OCI-LY7 (cell line): ENCODE data around the gene RUSF1. TPM values are rescaled to one million over a fixed set of nuclear protein-coding genes. Genes with fewer than 3 reads are reported as not detected.

Experiments
- BruUV-seq: library from RNA; stranded (reverse); fragments of 400-500 nt; replicated peaks from 2 replicates; lab custom pipeline; 2021; lab: Mats Ljungman, UMichigan
- CTCF ChIA-PET: fragments of 300-600 bp; sonication (Branson Sonifier 250); formaldehyde crosslinking; loops from one replicate; lab custom pipeline; 2022; ENCODE audit warnings: antibody characterized with exemption; ENCODE audit not compliant: unreplicated experiment; lab: Charles Lee
- POLR2A ChIA-PET: fragments of 300-600 bp; sonication (Branson Sonifier 250); formaldehyde crosslinking; loops from one replicate; lab custom pipeline; 2022; ENCODE audit warnings: antibody characterized with exemption; lab: Charles Lee
- DNase-seq: peaks from one replicate; pipeline ENCODE4 v3.0.0-alpha.2; 2015; ENCODE audit warnings: low spot score
- H2AFZ ChIP-seq: fragments of 200-600 bp; sonication (generic), shearing (Covaris generic); 2 replicates; pipeline ENCODE4 v1.6.1; 2014; ENCODE audit warnings: mild to moderate bottlenecking, antibody characterized with exemption, low read length, moderate library complexity
- H3K27ac ChIP-seq: fragments of 200-600 bp; sonication (generic); 2 replicates; pipeline ENCODE4 v1.5.1; 2014; ENCODE audit warnings: mixed run types, low read depth, mild to moderate bottlenecking, moderate library complexity, low read length, inconsistent platforms; ENCODE audit not compliant: poor library complexity, severe bottlenecking
- H3K36me3 ChIP-seq: fragments of 200-600 bp; sonication (generic); 2 replicates; pipeline ENCODE4 v1.6.1; 2014; ENCODE audit warnings: mild to moderate bottlenecking, antibody characterized with exemption, low read length, moderate library complexity, mixed read lengths; ENCODE audit not compliant: insufficient read depth
- H3K4me1 ChIP-seq: fragments of 200-600 bp; sonication (generic); 2 replicates; pipeline ENCODE4 v1.5.1; 2014; ENCODE audit warnings: mild to moderate bottlenecking, low read length; ENCODE audit not compliant: insufficient read depth, poor library complexity, severe bottlenecking
- H3K4me2 ChIP-seq: fragments of 200-600 bp; sonication (generic); 2 replicates; pipeline ENCODE4 v1.6.1; 2014; ENCODE audit warnings: mild to moderate bottlenecking, low read length
- H3K4me3 ChIP-seq: fragments of 200-600 bp; sonication (generic); 2 replicates; pipeline ENCODE4 v1.5.1; 2014; ENCODE audit warnings: mild to moderate bottlenecking, low read depth, low read length; ENCODE audit not compliant: poor library complexity, severe bottlenecking
- H3K79me2 ChIP-seq: fragments of 200-600 bp; sonication (generic); 2 replicates; pipeline ENCODE4 v1.6.1; 2016; ENCODE audit warnings: low read depth, mild to moderate bottlenecking, low read length, moderate library complexity, mixed read lengths; ENCODE audit not compliant: insufficient read depth
- H3K9me2 ChIP-seq: fragments of 200-600 bp; sonication (generic); 2 replicates; pipeline ENCODE4 v1.6.1; 2016; ENCODE audit warnings: mild to moderate bottlenecking, low read length, mixed read lengths; ENCODE audit not compliant: insufficient read depth
- H3K9me3 ChIP-seq: fragments of 200-600 bp; sonication (generic); 2 replicates; pipeline ENCODE4 v1.6.1; 2014; ENCODE audit warnings: mild to moderate bottlenecking, mixed run types, low read length, mixed read lengths
- H4K20me1 ChIP-seq: fragments of 200-600 bp; sonication (generic); 2 replicates; pipeline ENCODE4 v1.6.1; 2014; ENCODE audit warnings: mild to moderate bottlenecking, antibody characterized with exemption, low read length, moderate library complexity, mixed read lengths; ENCODE audit not compliant: insufficient read depth
- EZH2phosphoT487 ChIP-seq: fragments of 200-600 bp; sonication (generic); IDR thresholded peaks from 2 replicates; pipeline ENCODE4 v1.6.1; 2018; ENCODE audit warnings: low read depth, borderline replicate concordance, mild to moderate bottlenecking, mixed run types, antibody characterized with exemption, low read length, moderate library complexity, mixed read lengths
- intact Hi-C: fragments of 100-400 bp; cut with micrococcal nuclease; formaldehyde crosslinking; loops from one replicate; pipeline ENCODE4 v1.10.0; 2022; ENCODE audit not compliant: unreplicated experiment
- total RNA-seq, 2 experiments: library from RNA; depleted of rRNA in 1 of 2; stranded (reverse); fragments of >200 nt in 1 of 2; shearing (Covaris generic) in 1 of 2; gene quantifications; 2 replicates each; pipeline ENCODE4 v1.2.3, GENCODE V29; 2014 to 2022
- TF ChIP-seq, protein P1 (sequence below): fragments of 200-600 bp; sonication (generic); conservative IDR thresholded peaks from 2 replicates; pipeline ENCODE4 v1.5.1; 2014; ENCODE audit warnings: mild to moderate bottlenecking, antibody characterized with exemption, low read length, moderate library complexity, mixed read lengths

Gene RUSF1
- total RNA-seq, 2 experiments from 2014 or later = 28.6 to 40.4 TPM

DNA sequence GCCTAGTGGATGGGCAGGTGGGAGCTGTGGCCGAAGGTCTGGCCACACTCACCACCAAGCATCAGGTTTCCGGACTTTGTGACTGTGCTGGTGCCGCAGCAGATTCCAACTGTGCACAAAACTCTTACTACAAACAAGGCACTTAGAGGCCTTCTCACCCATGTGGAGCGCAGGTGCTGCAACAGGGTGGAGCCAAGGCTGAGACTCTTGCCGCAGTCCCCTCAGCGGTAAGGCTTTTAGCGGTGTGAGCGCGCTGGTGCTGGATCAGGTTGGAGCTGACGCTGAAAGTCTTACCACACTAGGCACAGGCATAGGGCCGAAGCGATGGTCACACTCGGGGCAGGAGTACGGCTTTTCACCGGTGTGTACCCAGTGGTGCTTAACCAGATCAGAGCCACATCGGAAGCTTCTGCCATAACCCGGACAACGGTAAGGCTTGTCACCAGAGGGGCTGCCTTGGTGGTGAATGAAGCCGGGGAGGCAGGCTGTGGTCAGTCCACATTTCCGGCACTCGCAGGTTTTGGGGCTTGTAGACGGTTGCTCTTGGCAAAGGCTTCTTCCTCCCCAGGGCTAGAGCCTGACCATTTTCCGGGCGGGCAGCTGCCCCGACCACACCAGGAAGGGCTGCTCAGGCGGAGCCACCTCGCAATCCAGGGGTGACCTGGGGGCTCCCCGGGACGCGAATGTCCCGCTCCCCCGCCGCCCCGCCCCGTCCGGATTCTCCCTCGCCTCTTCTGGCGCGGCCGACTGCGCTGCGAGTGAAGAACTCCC lies 49.9 kb downstream of the RUSF1 start:
- Histone ChIP-seq H2AFZ (peak overlapping the region; percentile 60), H3K36me3 (peaks cover 13% of the 10 kb centered on the region; the same call in 1 of the 2 replicates), H3K9me3 (no peaks in the 10 kb centered on the region), H3K9me2 (no peaks in the 10 kb centered on the region), H4K20me1 (peaks cover 23% of the 10 kb centered on the region), H3K4me2 (peak overlapping the region; percentile 82), H3K79me2 (peaks cover 36% of the 10 kb centered on the region; the same call in 1 of the 2 replicates), H3K27ac (peak overlapping the region; percentile 80), H3K4me3 (peak overlapping the region; percentile 92), H3K4me1 (peaks cover 35% of the 10 kb centered on the region)
- no peak for TF ChIP-seq EZH2phosphoT487
- TF ChIP-seq, protein P1, sequence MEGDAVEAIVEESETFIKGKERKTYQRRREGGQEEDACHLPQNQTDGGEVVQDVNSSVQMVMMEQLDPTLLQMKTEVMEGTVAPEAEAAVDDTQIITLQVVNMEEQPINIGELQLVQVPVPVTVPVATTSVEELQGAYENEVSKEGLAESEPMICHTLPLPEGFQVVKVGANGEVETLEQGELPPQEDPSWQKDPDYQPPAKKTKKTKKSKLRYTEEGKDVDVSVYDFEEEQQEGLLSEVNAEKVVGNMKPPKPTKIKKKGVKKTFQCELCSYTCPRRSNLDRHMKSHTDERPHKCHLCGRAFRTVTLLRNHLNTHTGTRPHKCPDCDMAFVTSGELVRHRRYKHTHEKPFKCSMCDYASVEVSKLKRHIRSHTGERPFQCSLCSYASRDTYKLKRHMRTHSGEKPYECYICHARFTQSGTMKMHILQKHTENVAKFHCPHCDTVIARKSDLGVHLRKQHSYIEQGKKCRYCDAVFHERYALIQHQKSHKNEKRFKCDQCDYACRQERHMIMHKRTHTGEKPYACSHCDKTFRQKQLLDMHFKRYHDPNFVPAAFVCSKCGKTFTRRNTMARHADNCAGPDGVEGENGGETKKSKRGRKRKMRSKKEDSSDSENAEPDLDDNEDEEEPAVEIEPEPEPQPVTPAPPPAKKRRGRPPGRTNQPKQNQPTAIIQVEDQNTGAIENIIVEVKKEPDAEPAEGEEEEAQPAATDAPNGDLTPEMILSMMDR = peak; percentile 40; the same call in 1 of the 2 replicates
- DNase-seq = peak; percentile 77
- CTCF ChIA-PET = interaction anchor here (0.6 to 1.1 kb wide), 2 partner anchors 40 to 411 kb away, joined by 3 to 10 read pairs; no protein-coding TSS in a partner anchor
- intact Hi-C loops = loop anchor here (2.0 to 10.0 kb wide), 4 partner anchors 239 to 417 kb away; partner anchors contain the start of genes KAT8, ZNF646 and ZNF668
- no TSS peak for BruUV-seq
- POLR2A ChIA-PET = interaction anchor here (0.6 to 2.0 kb wide), 3 partner anchors 15 to 409 kb away, joined by 4 to 6 read pairs (median 4); no protein-coding TSS in a partner anchor

DNA sequence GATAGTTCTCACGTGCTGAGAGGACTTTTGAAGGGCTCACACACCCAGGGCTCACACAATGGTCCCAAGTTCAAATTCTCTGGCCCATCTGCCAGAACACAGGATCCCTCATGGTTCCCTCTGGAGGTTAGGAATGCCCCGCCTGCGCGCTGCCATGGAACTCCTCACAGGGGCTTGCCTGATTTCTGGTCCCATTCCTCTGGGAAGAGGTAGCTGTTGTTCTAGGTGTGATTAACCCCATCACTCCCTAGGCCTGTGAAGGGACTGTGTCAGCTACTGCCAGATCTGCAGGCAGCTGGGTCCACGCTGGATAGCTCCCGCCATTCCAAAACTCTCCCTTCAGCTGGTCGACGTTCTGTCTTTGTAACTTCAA lies 51.2 kb downstream of the RUSF1 start:
- CTCF ChIA-PET = interaction anchor here (0.5 kb wide), 1 partner anchor 75 kb away, joined by 3 read pairs; no protein-coding TSS in a partner anchor
- H3K9me2 ChIP-seq = no peaks in the 10 kb centered on the region
- H2AFZ ChIP-seq = no peak overlapping the region
- H3K9me3 ChIP-seq = no peaks in the 10 kb centered on the region
- intact Hi-C loops = loop anchor here (5.0 to 10.0 kb wide), 2 partner anchors 240 to 342 kb away; partner anchors contain the start of gene KAT8
- H3K4me3 ChIP-seq = peak overlapping the region; percentile 92
- no peak overlapping the region for H3K27ac ChIP-seq
- DNase-seq = no peak
- H3K4me1 ChIP-seq = peaks cover 35% of the 10 kb centered on the region
- BruUV-seq = TSS peak; percentile 41
- H3K4me2 ChIP-seq = peak overlapping the region; percentile 82
- H3K79me2 ChIP-seq = peaks cover 36% of the 10 kb centered on the region; the same call in 1 of the 2 replicates
- TF ChIP-seq, protein P1 = no peak
- TF ChIP-seq EZH2phosphoT487 = no peak
- H4K20me1 ChIP-seq = peaks cover 23% of the 10 kb centered on the region
- H3K36me3 ChIP-seq = peaks cover 13% of the 10 kb centered on the region; the same call in 1 of the 2 replicates
- POLR2A ChIA-PET = interaction anchor here (2.0 kb wide), 1 partner anchor 17 kb away, joined by 4 read pairs; no protein-coding TSS in a partner anchor
